BLaER1 treated with 17β-estradiol and CSF1 and Interleukin-3, amounts not matched to agents 10 nM and 100 nM (cell line): ENCODE results near the gene MB21D2.

Experiments used
- H3K27ac ChIP-seq, 11 experiments: shearing (Covaris generic); formaldehyde crosslinking; 2 replicates each; pipeline ENCODE4 v1.8.1; 2022
- H3K27me3 ChIP-seq, 11 experiments: shearing (Covaris generic); formaldehyde crosslinking; 2 replicates each; pipeline ENCODE4 v1.8.1; 2022
- H3K36me3 ChIP-seq, 11 experiments: shearing (Covaris generic); formaldehyde crosslinking; 2 replicates each; pipeline ENCODE4 v1.8.1; 2022
- H3K4me1 ChIP-seq, 10 experiments: shearing (Covaris generic); formaldehyde crosslinking; 2 replicates each; pipeline ENCODE4 v1.8.1; 2022
- H3K4me2 ChIP-seq, 11 experiments: shearing (Covaris generic); formaldehyde crosslinking; 2 replicates each; pipeline ENCODE4 v1.8.1; 2022
- H3K4me3 ChIP-seq, 10 experiments: shearing (Covaris generic); formaldehyde crosslinking; 2 replicates each; pipeline ENCODE4 v1.8.1; 2022
- H3K9ac ChIP-seq, 11 experiments: shearing (Covaris generic); formaldehyde crosslinking; 2 replicates each; pipeline ENCODE4 v1.8.1; 2022
- H3K9me3 ChIP-seq, 11 experiments: shearing (Covaris generic); formaldehyde crosslinking; replicated peaks in 1 of 11; 2 replicates each; pipeline ENCODE4 v1.8.1; 2022
- H4K20me1 ChIP-seq, 11 experiments: shearing (Covaris generic); formaldehyde crosslinking; 2 replicates each; pipeline ENCODE4 v1.8.1; 2022
- Cebpa-rat ChIP-seq, 11 experiments: shearing (Covaris generic); IDR thresholded peaks; 2 replicates each; pipeline ENCODE4 v1.8.1; 2022

MB21D2 gene

DNA sequence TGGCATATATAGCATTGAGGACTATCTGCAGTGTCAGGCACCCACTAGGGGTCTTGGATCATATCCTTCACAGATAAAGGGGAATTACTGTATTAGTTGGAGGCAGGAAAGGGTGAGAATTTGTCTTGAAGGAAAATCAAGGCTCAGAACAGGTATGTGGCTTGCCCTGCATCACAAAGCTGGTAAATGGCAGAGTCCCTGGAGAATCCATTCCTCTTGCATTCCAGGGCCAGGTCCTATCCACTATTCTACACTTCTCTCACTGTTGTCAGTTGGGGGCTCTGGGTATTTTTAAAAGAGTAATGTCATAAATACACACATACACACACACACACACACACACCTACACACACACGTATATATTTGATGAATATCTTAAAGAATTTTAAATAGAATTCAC lies 170.5 kb downstream of the MB21D2 start:
- H3K9ac ChIP-seq, result no peak overlapping the region
- TF ChIP-seq Cebpa-rat (IDR thresholded peaks at IDR 0.05), result no peak
- H3K4me3 ChIP-seq, result no peak overlapping the region
- H3K27ac ChIP-seq, result no peak overlapping the region
- H3K4me1 ChIP-seq, result no peaks in the 10 kb centered on the region
- H3K9me3 ChIP-seq, result no peaks in the 10 kb centered on the region
- no peaks in the 10 kb centered on the region for H3K27me3 ChIP-seq
- no peaks in the 10 kb centered on the region for H4K20me1 ChIP-seq
- H3K4me2 ChIP-seq, result no peak overlapping the region
- no peaks in the 10 kb centered on the region for H3K36me3 ChIP-seq
